ENCODE measurements around the gene YWHAQ. TPM values are rescaled to one million over a fixed set of nuclear protein-coding genes. Genes with fewer than 3 reads are reported as not detected.

YWHAQ gene
- total RNA-seq, 1 donor from 2014 or later, result 408 TPM

DNA sequence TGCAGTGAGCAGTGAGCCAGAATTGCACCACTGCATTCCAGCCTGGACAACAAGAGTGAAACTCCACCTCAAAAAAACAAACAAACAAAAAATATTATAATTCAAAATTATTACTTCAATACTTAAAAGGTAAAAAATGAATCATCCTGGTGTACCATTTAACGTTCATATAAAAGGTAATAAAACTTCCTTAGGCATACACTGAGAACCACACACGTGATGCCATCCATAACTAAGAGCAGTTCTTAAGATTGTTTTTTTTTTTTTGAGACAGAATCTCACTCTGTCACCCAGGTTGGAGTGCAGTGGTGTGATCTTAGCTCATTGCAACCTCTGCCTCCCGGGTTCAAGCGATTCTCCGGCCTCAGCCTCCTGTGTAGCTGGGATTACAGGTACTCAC, 29.4 kb downstream of the YWHAQ start:
- peaks cover 27% of the 10 kb centered on the region for H3K36me3 ChIP-seq (ENCODE audit: insufficient read depth, low read length)

DNA sequence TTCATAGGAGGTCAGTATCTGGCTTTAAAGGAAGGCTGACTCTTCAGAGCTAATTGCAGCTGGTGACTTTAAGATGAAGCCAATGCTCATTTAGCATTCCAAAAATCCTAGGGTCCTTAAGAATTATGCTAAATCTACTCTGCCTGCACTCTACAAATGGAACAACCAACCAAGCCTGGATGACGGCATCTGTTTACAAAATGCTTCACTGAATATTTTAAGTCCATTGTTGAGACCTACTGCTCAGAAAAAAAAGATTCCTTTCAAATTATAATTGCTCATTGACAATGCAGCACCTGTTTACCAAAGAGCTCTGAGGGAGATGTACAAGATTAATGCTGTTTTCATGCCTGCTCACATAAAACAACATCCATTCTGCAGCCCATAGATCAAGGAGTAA, 31.4 kb downstream of the YWHAQ start:
- H3K4me1 Mint-ChIP-seq (ENCODE audit: low read depth, unreplicated experiment), result peaks cover 13% of the 10 kb centered on the region
- peaks cover 38% of the 10 kb centered on the region for H3K36me3 Mint-ChIP-seq (ENCODE audit: low read depth, unreplicated experiment)
- H3K9me3 Mint-ChIP-seq (ENCODE audit: unreplicated experiment), result peaks cover 12% of the 10 kb centered on the region
- Histone ChIP-seq H4K20me1 (ENCODE audit: insufficient read depth, low read length) (peaks cover 93% of the 10 kb centered on the region), H3K36me3 (ENCODE audit: insufficient read depth, low read length) (peaks cover 27% of the 10 kb centered on the region), H3K4me1 (ENCODE audit: insufficient read depth, low read length) (peaks cover 18% of the 10 kb centered on the region), H3K4me3 (ENCODE audit: insufficient read depth, low read depth, low read length) (no peak overlapping the region), H3K79me2 (ENCODE audit: insufficient read depth, low read length) (peaks cover 98% of the 10 kb centered on the region), H3K9ac (ENCODE audit: low read length) (no peak overlapping the region), H3K27ac (ENCODE audit: low read depth, low read length) (no peak overlapping the region), H3K4me2 (ENCODE audit: low read length) (no peak overlapping the region), H3K9me3 (ENCODE audit: insufficient read depth, low read depth, low read length) (peaks cover 12% of the 10 kb centered on the region), H3K27me3 (ENCODE audit: insufficient read depth, low read length) (no peaks in the 10 kb centered on the region), H2AFZ (ENCODE audit: low read depth, low read length) (no peak overlapping the region)
- H3K27ac Mint-ChIP-seq (ENCODE audit: unreplicated experiment), result no peak overlapping the region
- H3K27me3 Mint-ChIP-seq (ENCODE audit: low read depth, unreplicated experiment), result no peaks in the 10 kb centered on the region
- FAIRE-seq (no peak), DNase-seq (ENCODE audit: low read depth) (no peak)
- TF ChIP-seq EZH2 (IDR thresholded peaks at IDR 0.05; ENCODE audit: insufficient read depth, low read length), result no peak
- TF ChIP-seq, protein P1, sequence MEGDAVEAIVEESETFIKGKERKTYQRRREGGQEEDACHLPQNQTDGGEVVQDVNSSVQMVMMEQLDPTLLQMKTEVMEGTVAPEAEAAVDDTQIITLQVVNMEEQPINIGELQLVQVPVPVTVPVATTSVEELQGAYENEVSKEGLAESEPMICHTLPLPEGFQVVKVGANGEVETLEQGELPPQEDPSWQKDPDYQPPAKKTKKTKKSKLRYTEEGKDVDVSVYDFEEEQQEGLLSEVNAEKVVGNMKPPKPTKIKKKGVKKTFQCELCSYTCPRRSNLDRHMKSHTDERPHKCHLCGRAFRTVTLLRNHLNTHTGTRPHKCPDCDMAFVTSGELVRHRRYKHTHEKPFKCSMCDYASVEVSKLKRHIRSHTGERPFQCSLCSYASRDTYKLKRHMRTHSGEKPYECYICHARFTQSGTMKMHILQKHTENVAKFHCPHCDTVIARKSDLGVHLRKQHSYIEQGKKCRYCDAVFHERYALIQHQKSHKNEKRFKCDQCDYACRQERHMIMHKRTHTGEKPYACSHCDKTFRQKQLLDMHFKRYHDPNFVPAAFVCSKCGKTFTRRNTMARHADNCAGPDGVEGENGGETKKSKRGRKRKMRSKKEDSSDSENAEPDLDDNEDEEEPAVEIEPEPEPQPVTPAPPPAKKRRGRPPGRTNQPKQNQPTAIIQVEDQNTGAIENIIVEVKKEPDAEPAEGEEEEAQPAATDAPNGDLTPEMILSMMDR (IDR thresholded peaks at IDR 0.05; ENCODE audit: insufficient read depth, low read depth, low read length), result no peak
- no peak overlapping the region for H3K4me3 Mint-ChIP-seq (ENCODE audit: unreplicated experiment)

More for the DNA sequence above, 29.4 kb downstream of the YWHAQ start:
- Histone ChIP-seq H2AFZ (ENCODE audit: low read depth, low read length) (no peak overlapping the region), H3K79me2 (ENCODE audit: insufficient read depth, low read length) (peaks cover 99% of the 10 kb centered on the region), H3K27ac (ENCODE audit: low read depth, low read length) (no peak overlapping the region), H4K20me1 (ENCODE audit: insufficient read depth, low read length) (peaks cover 93% of the 10 kb centered on the region), H3K4me2 (ENCODE audit: low read length) (no peak overlapping the region), H3K4me3 (ENCODE audit: insufficient read depth, low read depth, low read length) (no peak overlapping the region), H3K9me3 (ENCODE audit: insufficient read depth, low read depth, low read length) (peaks cover 12% of the 10 kb centered on the region), H3K9ac (ENCODE audit: low read length) (no peak overlapping the region), H3K4me1 (ENCODE audit: insufficient read depth, low read length) (peaks cover 3% of the 10 kb centered on the region), H3K27me3 (ENCODE audit: insufficient read depth, low read length) (no peaks in the 10 kb centered on the region)
- DNase-seq (ENCODE audit: low read depth), result no peak
- peaks cover 37% of the 10 kb centered on the region for H3K36me3 Mint-ChIP-seq (ENCODE audit: low read depth, unreplicated experiment)
- TF ChIP-seq, protein P1 (IDR thresholded peaks at IDR 0.05; ENCODE audit: insufficient read depth, low read depth, low read length), result no peak
- no peak for TF ChIP-seq EZH2 (IDR thresholded peaks at IDR 0.05; ENCODE audit: insufficient read depth, low read length)
- no peaks in the 10 kb centered on the region for H3K27me3 Mint-ChIP-seq (ENCODE audit: low read depth, unreplicated experiment)
- FAIRE-seq, result no peak
- no peak overlapping the region for H3K27ac Mint-ChIP-seq (ENCODE audit: unreplicated experiment)
- H3K4me3 Mint-ChIP-seq (ENCODE audit: unreplicated experiment), result no peak overlapping the region
- H3K9me3 Mint-ChIP-seq (ENCODE audit: unreplicated experiment), result peaks cover 12% of the 10 kb centered on the region
- no peaks in the 10 kb centered on the region for H3K4me1 Mint-ChIP-seq (ENCODE audit: low read depth, unreplicated experiment)

DNA sequence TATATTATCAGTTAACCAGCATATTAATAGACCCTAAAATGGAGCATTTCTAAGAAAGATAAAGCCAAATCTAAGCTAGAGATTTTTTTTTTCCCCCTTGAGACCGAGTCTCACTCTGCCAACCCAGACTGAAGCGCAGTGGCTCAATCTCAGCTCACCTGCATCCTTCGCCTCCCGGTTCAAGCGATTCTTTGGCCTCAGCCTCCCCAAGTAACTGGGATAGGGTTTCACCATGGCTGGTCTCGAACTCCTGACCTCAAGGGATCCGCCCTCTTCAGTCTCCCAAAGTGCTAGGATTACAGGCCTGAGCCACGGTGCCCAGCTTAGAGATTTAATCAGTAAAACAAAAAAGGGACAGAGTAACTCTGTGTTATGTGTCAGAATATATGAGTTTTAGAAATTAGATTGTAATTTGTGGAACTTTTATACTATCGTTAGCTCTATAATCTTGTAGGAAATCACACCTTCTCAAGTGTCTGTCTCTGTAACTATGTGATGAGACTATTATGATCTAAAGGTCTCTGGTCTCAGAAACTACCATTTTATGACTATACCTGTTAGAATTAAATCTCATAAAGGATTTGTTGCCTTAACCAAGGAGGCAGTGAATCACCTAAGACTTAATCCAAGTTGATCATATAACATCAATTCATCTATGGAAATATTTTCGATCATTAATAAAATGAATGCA, 34.0 kb downstream of the YWHAQ start:
- TF ChIP-seq EZH2 (IDR thresholded peaks at IDR 0.05; ENCODE audit: insufficient read depth, low read length), result no peak
- TF ChIP-seq, protein P1 (IDR thresholded peaks at IDR 0.05; ENCODE audit: insufficient read depth, low read depth, low read length), result no peak
- peaks cover 91% of the 10 kb centered on the region for H4K20me1 ChIP-seq (ENCODE audit: insufficient read depth, low read length)
- H3K27ac ChIP-seq (ENCODE audit: low read depth, low read length), result no peak overlapping the region
- Mint-ChIP-seq H3K9me3 (ENCODE audit: unreplicated experiment) (peaks cover 12% of the 10 kb centered on the region), H3K27me3 (ENCODE audit: low read depth, unreplicated experiment) (no peaks in the 10 kb centered on the region), H3K27ac (ENCODE audit: unreplicated experiment) (no peak overlapping the region), H3K4me3 (ENCODE audit: unreplicated experiment) (no peak overlapping the region), H3K36me3 (ENCODE audit: low read depth, unreplicated experiment) (peaks cover 38% of the 10 kb centered on the region), H3K4me1 (ENCODE audit: low read depth, unreplicated experiment) (peaks cover 24% of the 10 kb centered on the region)
- peaks cover 98% of the 10 kb centered on the region for H3K79me2 ChIP-seq (ENCODE audit: insufficient read depth, low read length)
- H3K4me1 ChIP-seq (ENCODE audit: insufficient read depth, low read length), result peaks cover 22% of the 10 kb centered on the region
- H3K4me3 ChIP-seq (ENCODE audit: insufficient read depth, low read depth, low read length), result no peak overlapping the region
- peaks cover 12% of the 10 kb centered on the region for H3K9me3 ChIP-seq (ENCODE audit: insufficient read depth, low read depth, low read length)
- H3K36me3 ChIP-seq (ENCODE audit: insufficient read depth, low read length), result peaks cover 30% of the 10 kb centered on the region
- H3K4me2 ChIP-seq (ENCODE audit: low read length), result no peak overlapping the region
- DNase-seq (ENCODE audit: low read depth), result no peak
- no peak for FAIRE-seq
- no peak overlapping the region for H2AFZ ChIP-seq (ENCODE audit: low read depth, low read length)
- H3K9ac ChIP-seq (ENCODE audit: low read length), result no peak overlapping the region
- no peaks in the 10 kb centered on the region for H3K27me3 ChIP-seq (ENCODE audit: insufficient read depth, low read length)

Data from astrocyte (in vitro differentiated cells and primary cell).